Measurements from ENCODE around the gene DNMT3A.

GRCh38 chr2:25378731-25379490 lies 37.2 kb upstream of the DNMT3A start:
- no peak for TF ChIP-seq CTCF (IDR thresholded peaks at IDR 0.05)
- no peak for TF ChIP-seq POLR2A (IDR thresholded peaks at IDR 0.05)
- no peak for TF ChIP-seq POLR2AphosphoS5 (IDR thresholded peaks at IDR 0.05)
- no peak for TF ChIP-seq EP300 (IDR thresholded peaks at IDR 0.05)
